Fibroblast of villous mesenchyme (primary cell): ENCODE measurements around the gene VTN. TPM values are rescaled to one million over a fixed set of nuclear protein-coding genes. Genes with fewer than 3 reads are reported as not detected.

Experiments used
- DNase-seq: peaks from one replicate; pipeline ENCODE4 v3.0.0-alpha.2; 2010; ENCODE audit warnings: low read depth
- H3K4me3 ChIP-seq: 2 replicates; pipeline ENCODE4 v1.5.1; 2011; ENCODE audit warnings: low read depth, mild to moderate bottlenecking, low read length
- CTCF ChIP-seq: IDR thresholded peaks from 2 replicates; pipeline ENCODE4 v1.5.1; 2012; ENCODE audit warnings: low read depth, mild to moderate bottlenecking, low read length; ENCODE audit not compliant: insufficient read depth
- total RNA-seq: library from RNA; depleted of rRNA; stranded (reverse); fragments of >200 nt; gene quantifications from 2 replicates; pipeline ENCODE4 v1.2.3, GENCODE V29; 2012

VTN gene
- total RNA-seq, 1 donor = 5.2 TPM

- TF ChIP-seq CTCF = no peak
- no peak overlapping the region for H3K4me3 ChIP-seq
- no peak for DNase-seq
Measured at GRCh38 chr17:28327031-28327607, 43.0 kb downstream of the VTN start.

GRCh38 chr17:28326114-28326513, 44.0 kb downstream of the VTN start:
- DNase-seq = no peak
- no peak overlapping the region for H3K4me3 ChIP-seq
- TF ChIP-seq CTCF = no peak

GRCh38 chr17:28325211-28325610, 44.9 kb downstream of the VTN start:
- H3K4me3 ChIP-seq = no peak overlapping the region
- no peak for DNase-seq
- TF ChIP-seq CTCF = no peak

- no peak for TF ChIP-seq CTCF
- no peak overlapping the region for H3K4me3 ChIP-seq
- DNase-seq = no peak
Measured at GRCh38 chr17:28324781-28325180, 45.3 kb downstream of the VTN start.

GRCh38 chr17:28324267-28324745, 45.8 kb downstream of the VTN start:
- TF ChIP-seq CTCF = no peak
- DNase-seq = no peak
- H3K4me3 ChIP-seq = no peak overlapping the region

- no peak for TF ChIP-seq CTCF
- peak overlapping the region; percentile 74 for H3K4me3 ChIP-seq
- peak; percentile 5 for DNase-seq
Measured at GRCh38 chr17:28320215-28321061, 49.7 kb downstream of the VTN start.

GRCh38 chr17:28319598-28319935, 50.5 kb downstream of the VTN start:
- no peak for DNase-seq
- peak overlapping the region; percentile 74 for H3K4me3 ChIP-seq
- TF ChIP-seq CTCF = no peak
